Measurements from ENCODE around the gene RXRB.

- TF ChIP-seq POLR2A (IDR thresholded peaks at IDR 0.05; ENCODE audit: low read length) (no peak), GATA1 (IDR thresholded peaks at IDR 0.05; ENCODE audit: low read depth, low read length) (no peak)
Observed at GRCh38 chr6:33192105-33192646, 8.3 kb downstream of the RXRB start, which contains the start of gene COL11A2.
